Measurements from ENCODE around the gene ATF2.

ATF2 gene

DNA sequence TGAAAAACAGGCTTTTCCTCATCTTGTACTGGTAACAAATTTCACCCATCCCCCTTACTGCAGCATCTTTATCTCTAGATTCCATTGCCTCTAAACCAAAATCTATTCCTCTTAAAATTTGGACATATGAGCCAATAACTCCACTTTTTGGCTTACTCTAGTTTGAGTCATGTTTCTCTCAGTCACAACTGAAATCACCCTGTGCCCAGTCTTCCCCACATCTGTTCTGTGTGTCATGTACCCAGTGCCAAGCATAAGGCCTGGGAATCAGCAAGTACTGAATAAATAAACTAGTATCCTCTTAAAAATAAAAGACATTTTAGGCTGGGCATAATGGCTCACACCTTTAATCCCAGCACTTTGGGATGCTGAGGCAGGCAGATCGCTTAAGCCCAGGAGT, 142.1 kb downstream of the ATF2 start:
- TF ChIP-seq POLR2AphosphoS5 (IDR thresholded peaks at IDR 0.05; ENCODE audit: low read depth, low read length) (no peak), FOXP2 (optimal IDR thresholded peaks at IDR 0.05; ENCODE audit: borderline replicate concordance, extremely low read depth, extremely low read length, insufficient read depth) (no peak), TAF1 (IDR thresholded peaks at IDR 0.05; ENCODE audit: borderline replicate concordance, insufficient read depth, low read length) (no peak), SIN3A (IDR thresholded peaks at IDR 0.05; ENCODE audit: borderline replicate concordance, insufficient read depth, low read length) (no peak)
- TF ChIP-seq, protein P1, sequence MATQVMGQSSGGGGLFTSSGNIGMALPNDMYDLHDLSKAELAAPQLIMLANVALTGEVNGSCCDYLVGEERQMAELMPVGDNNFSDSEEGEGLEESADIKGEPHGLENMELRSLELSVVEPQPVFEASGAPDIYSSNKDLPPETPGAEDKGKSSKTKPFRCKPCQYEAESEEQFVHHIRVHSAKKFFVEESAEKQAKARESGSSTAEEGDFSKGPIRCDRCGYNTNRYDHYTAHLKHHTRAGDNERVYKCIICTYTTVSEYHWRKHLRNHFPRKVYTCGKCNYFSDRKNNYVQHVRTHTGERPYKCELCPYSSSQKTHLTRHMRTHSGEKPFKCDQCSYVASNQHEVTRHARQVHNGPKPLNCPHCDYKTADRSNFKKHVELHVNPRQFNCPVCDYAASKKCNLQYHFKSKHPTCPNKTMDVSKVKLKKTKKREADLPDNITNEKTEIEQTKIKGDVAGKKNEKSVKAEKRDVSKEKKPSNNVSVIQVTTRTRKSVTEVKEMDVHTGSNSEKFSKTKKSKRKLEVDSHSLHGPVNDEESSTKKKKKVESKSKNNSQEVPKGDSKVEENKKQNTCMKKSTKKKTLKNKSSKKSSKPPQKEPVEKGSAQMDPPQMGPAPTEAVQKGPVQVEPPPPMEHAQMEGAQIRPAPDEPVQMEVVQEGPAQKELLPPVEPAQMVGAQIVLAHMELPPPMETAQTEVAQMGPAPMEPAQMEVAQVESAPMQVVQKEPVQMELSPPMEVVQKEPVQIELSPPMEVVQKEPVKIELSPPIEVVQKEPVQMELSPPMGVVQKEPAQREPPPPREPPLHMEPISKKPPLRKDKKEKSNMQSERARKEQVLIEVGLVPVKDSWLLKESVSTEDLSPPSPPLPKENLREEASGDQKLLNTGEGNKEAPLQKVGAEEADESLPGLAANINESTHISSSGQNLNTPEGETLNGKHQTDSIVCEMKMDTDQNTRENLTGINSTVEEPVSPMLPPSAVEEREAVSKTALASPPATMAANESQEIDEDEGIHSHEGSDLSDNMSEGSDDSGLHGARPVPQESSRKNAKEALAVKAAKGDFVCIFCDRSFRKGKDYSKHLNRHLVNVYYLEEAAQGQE (IDR thresholded peaks at IDR 0.05; ENCODE audit: insufficient read depth in 1 of 2, low read depth in 2 of 2, low read length in 2 of 2), result no peak

DNA sequence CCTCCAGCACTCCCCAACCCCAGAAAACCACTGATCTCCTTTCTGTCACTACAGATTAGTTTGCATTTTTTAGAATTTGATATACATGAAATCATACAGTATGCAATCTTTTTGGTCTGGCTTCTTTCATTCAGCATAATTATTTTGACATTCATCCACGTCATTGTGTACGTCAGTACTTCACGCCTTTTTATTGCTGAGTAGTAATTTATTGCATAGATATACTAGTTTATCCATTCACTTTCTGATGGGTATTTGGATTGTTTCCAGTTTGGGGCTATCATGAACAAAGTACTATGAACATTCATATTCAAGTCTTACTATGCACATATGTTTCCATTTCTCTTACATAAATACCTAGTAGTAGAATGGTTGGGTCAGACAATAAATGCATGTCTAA, 142.8 kb downstream of the ATF2 start:
- TF ChIP-seq TAF1 (IDR thresholded peaks at IDR 0.05; ENCODE audit: borderline replicate concordance, insufficient read depth, low read length), result no peak
- TF ChIP-seq SIN3A (IDR thresholded peaks at IDR 0.05; ENCODE audit: borderline replicate concordance, insufficient read depth, low read length), result no peak

DNA sequence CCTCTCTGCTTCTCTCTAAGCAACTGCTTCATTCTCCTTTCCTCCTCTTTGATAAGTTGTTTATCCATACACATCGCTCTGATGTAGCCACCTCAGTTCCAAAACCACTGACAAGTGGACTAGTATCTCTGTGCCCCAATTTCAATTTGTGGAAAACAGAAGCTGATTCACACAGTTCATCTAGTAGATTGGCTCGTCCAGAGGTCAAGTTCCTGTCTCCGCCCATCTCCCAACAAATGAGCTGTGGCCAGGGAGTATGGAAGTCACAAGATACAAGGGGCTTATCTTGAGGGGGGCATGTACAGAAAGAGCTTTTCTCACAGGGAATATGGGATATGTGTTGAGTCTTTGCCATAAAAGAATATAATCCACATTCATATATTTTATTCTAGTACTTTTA, 145.1 kb downstream of the ATF2 start:
- TF ChIP-seq, protein P1 (IDR thresholded peaks at IDR 0.05; ENCODE audit: insufficient read depth in 1 of 2, low read depth in 2 of 2, low read length in 2 of 2), result no peak
- TF ChIP-seq FOXP2 (optimal IDR thresholded peaks at IDR 0.05; ENCODE audit: borderline replicate concordance, extremely low read depth, extremely low read length, insufficient read depth), result no peak

All from PFSK-1 (cell line).